HepG2 (cell line): ENCODE results near the gene PIM1. TPM values are rescaled to one million over a fixed set of nuclear protein-coding genes. Genes with fewer than 3 reads are reported as not detected.

Experiments
- ATM ChIP-seq: fragments of 450-650 bp; IDR thresholded peaks from 2 replicates; pipeline ENCODE4 v1.7.1; 2017; ENCODE audit warnings: mild to moderate bottlenecking, borderline replicate concordance
- HNRNPLL ChIP-seq: fragments of 200-400 bp; formaldehyde crosslinking; IDR thresholded peaks from 2 replicates; pipeline ENCODE4 v1.6.1; 2017; ENCODE audit warnings: mild to moderate bottlenecking, low read depth, low read length; ENCODE audit not compliant: poor library complexity, severe bottlenecking
- IRX3 ChIP-seq: sonication (generic); formaldehyde crosslinking; IDR thresholded peaks from 2 replicates; pipeline ENCODE4 v1.8.1; 2023; ENCODE audit warnings: mild to moderate bottlenecking, low read depth, missing genetic modification reagents, borderline replicate concordance
- NCOA2 ChIP-seq: sonication (generic); formaldehyde crosslinking; IDR thresholded peaks from 2 replicates; pipeline ENCODE4 v1.8.0; 2022; ENCODE audit warnings: inconsistent platforms
- NFYB ChIP-seq: sonication (generic); formaldehyde crosslinking; IDR thresholded peaks from 2 replicates; pipeline ENCODE4 v1.4.0; 2020; ENCODE audit warnings: missing genetic modification reagents
- PCBP2 ChIP-seq: fragments of 200-400 bp; formaldehyde crosslinking; optimal IDR thresholded peaks from 2 replicates; pipeline ENCODE3; 2018; ENCODE audit warnings: low read length, low read depth; ENCODE audit not compliant: poor library complexity, severe bottlenecking
- TAF15 ChIP-seq: fragments of 200-400 bp; formaldehyde crosslinking; IDR thresholded peaks from one replicate; pipeline ENCODE4 v1.6.1; 2018; ENCODE audit warnings: mild to moderate bottlenecking, low read depth, low read length; ENCODE audit not compliant: poor library complexity, severe bottlenecking
- TCF7L2 ChIP-seq: IDR thresholded peaks from 2 replicates; pipeline ENCODE4 v1.6.1; 2011; ENCODE audit warnings: mild to moderate bottlenecking, low read depth, low read length, moderate library complexity
- TMF1 ChIP-seq: sonication (generic); formaldehyde crosslinking; IDR thresholded peaks from 2 replicates; pipeline ENCODE4 v1.8.1; 2022; ENCODE audit warnings: low read depth, missing genetic modification reagents
- ZKSCAN8 ChIP-seq: IDR thresholded peaks from 2 replicates; pipeline ENCODE4 v1.6.1; 2016; ENCODE audit warnings: borderline replicate concordance, missing genetic modification reagents, missing compliant biosample characterization
- ZNF101 ChIP-seq: sonication (generic); formaldehyde crosslinking; IDR thresholded peaks from 2 replicates; pipeline ENCODE4 v1.4.0; 2020; ENCODE audit warnings: mild to moderate bottlenecking, low read depth, missing genetic modification reagents, borderline replicate concordance
- ZNF251 ChIP-seq: sonication (generic); formaldehyde crosslinking; IDR thresholded peaks from 2 replicates; pipeline ENCODE4 v1.9.0; 2021; ENCODE audit warnings: mild to moderate bottlenecking, missing genetic modification reagents
- ZNF263 ChIP-seq: sonication (generic); formaldehyde crosslinking; IDR thresholded peaks from 2 replicates; pipeline ENCODE4 v1.4.0; 2020; ENCODE audit warnings: missing genetic modification reagents
- ZNF552 ChIP-seq: sonication (generic); formaldehyde crosslinking; IDR thresholded peaks from 2 replicates; pipeline ENCODE4 v1.9.0; 2022; ENCODE audit warnings: missing genetic modification reagents, mild to moderate bottlenecking, borderline replicate concordance
- ZNF607 ChIP-seq: sonication (generic); formaldehyde crosslinking; IDR thresholded peaks from 2 replicates; pipeline ENCODE4 v1.5.1; 2020; ENCODE audit warnings: missing genetic modification reagents, mild to moderate bottlenecking, borderline replicate concordance
- ZNF614 ChIP-seq: IDR thresholded peaks from 2 replicates; pipeline ENCODE4 v1.6.1; 2018; ENCODE audit warnings: missing biosample characterization, missing genetic modification reagents, inconsistent platforms, borderline replicate concordance
- ZNF841 ChIP-seq: sonication (generic); formaldehyde crosslinking; IDR thresholded peaks from 2 replicates; pipeline ENCODE4 v1.8.1; 2023; ENCODE audit warnings: missing genetic modification reagents, borderline replicate concordance
- polyA plus RNA-seq, 8 experiments: library from polyadenylated mRNA; depleted of rRNA in 3 of 8; stranded (reverse) in 7 of 8; unstranded in 1 of 8; fragments of >200 nt; fragmentation: Illumina TruSeq in 4 of 8; extraction: Trizol in 4 of 8; gene quantifications; 2 replicates each; pipeline versions ENCODE4 v1.2.1 to v1.2.3, GENCODE V29; 2011 to 2016; ENCODE audit warnings: low read depth in 4 of 8, missing spikeins in 1 of 8, mixed read lengths in 1 of 8; ENCODE audit not compliant: insufficient read depth in 1 of 8
- total RNA-seq, 5 experiments: library from RNA; depleted of rRNA; stranded (reverse); fragments of >200 nt; fragmentation: Illumina TruSeq; extraction: Trizol; gene quantifications; 2 replicates each; pipeline ENCODE4 v1.2.3, GENCODE V29; 2016; ENCODE audit warnings: low read depth in 1 of 5
- TF ChIP-seq, protein P1 (sequence below): sonication (generic); formaldehyde crosslinking; IDR thresholded peaks from 2 replicates; pipeline ENCODE4 v1.5.1; 2020; ENCODE audit warnings: missing genetic modification reagents, mild to moderate bottlenecking, borderline replicate concordance
- TF ChIP-seq, protein P2 (sequence below): sonication (generic); formaldehyde crosslinking; IDR thresholded peaks from 2 replicates; pipeline ENCODE4 v1.5.1; 2020; ENCODE audit warnings: missing genetic modification reagents, mild to moderate bottlenecking, borderline replicate concordance
- TF ChIP-seq, protein P3 (sequence below): sonication (generic); formaldehyde crosslinking; IDR thresholded peaks from 2 replicates; pipeline ENCODE4 v1.4.0; 2020; ENCODE audit warnings: missing genetic modification reagents
- TF ChIP-seq, protein P4 (sequence below): sonication (generic); formaldehyde crosslinking; IDR thresholded peaks from 2 replicates; pipeline ENCODE4 v1.8.0; 2022; ENCODE audit warnings: mild to moderate bottlenecking, missing genetic modification reagents, moderate library complexity

PIM1 gene
- total and polyA plus RNA-seq, 2 of the 13 experiments (the other 11 are each of a cell fraction or from before 2014, with no cell fraction given), result 29.4 to 117 TPM

DNA sequence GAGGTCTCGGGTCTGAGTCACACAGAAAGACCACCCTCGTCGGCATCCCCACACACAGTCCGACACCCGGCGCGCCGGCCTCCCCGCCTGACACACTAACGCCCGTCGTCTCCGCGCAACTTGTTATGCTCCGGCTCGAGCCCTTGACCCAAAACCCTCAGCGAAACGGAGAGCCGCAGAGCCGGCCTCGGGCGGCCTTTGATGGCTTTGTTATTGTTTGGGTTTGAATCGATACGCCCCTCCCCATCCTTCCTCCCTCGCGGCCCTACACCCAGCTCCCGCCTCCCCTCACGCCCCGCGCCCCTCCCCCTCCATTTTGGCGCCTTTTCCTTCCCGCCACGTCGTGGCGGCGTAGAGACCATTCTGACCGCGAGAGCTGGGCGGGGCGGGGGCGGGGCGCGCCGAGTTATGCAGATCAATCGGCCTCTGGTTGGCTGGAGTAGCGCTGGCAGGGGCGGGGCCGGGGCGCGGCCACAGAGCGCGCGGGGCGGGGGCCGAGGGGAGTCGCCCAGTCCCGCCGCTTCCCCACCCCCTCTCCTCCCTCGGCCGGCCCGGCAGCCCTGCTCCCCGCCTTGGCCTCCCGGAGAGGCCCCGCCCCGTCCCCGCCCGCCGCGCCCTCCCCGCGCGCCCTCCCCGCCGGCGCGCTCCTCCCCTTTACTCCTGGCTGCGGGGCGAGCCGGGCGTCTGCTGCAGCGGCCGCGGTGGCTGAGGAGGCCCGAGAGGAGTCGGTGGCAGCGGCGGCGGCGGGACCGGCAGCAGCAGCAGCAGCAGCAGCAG lies at the start of gene PIM1 (continued):
- TF ChIP-seq, protein P1, sequence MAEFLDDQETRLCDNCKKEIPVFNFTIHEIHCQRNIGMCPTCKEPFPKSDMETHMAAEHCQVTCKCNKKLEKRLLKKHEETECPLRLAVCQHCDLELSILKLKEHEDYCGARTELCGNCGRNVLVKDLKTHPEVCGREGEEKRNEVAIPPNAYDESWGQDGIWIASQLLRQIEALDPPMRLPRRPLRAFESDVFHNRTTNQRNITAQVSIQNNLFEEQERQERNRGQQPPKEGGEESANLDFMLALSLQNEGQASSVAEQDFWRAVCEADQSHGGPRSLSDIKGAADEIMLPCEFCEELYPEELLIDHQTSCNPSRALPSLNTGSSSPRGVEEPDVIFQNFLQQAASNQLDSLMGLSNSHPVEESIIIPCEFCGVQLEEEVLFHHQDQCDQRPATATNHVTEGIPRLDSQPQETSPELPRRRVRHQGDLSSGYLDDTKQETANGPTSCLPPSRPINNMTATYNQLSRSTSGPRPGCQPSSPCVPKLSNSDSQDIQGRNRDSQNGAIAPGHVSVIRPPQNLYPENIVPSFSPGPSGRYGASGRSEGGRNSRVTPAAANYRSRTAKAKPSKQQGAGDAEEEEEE, result no peak
- 0 out of 2 replicates have a peak, but pooled peaks have one; percentile 5 for TF ChIP-seq IRX3
- TF ChIP-seq, protein P2, sequence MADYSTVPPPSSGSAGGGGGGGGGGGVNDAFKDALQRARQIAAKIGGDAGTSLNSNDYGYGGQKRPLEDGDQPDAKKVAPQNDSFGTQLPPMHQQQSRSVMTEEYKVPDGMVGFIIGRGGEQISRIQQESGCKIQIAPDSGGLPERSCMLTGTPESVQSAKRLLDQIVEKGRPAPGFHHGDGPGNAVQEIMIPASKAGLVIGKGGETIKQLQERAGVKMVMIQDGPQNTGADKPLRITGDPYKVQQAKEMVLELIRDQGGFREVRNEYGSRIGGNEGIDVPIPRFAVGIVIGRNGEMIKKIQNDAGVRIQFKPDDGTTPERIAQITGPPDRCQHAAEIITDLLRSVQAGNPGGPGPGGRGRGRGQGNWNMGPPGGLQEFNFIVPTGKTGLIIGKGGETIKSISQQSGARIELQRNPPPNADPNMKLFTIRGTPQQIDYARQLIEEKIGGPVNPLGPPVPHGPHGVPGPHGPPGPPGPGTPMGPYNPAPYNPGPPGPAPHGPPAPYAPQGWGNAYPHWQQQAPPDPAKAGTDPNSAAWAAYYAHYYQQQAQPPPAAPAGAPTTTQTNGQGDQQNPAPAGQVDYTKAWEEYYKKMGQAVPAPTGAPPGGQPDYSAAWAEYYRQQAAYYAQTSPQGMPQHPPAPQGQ (CRISPR knock-in tag), result no peak
- TF ChIP-seq, protein P3, sequence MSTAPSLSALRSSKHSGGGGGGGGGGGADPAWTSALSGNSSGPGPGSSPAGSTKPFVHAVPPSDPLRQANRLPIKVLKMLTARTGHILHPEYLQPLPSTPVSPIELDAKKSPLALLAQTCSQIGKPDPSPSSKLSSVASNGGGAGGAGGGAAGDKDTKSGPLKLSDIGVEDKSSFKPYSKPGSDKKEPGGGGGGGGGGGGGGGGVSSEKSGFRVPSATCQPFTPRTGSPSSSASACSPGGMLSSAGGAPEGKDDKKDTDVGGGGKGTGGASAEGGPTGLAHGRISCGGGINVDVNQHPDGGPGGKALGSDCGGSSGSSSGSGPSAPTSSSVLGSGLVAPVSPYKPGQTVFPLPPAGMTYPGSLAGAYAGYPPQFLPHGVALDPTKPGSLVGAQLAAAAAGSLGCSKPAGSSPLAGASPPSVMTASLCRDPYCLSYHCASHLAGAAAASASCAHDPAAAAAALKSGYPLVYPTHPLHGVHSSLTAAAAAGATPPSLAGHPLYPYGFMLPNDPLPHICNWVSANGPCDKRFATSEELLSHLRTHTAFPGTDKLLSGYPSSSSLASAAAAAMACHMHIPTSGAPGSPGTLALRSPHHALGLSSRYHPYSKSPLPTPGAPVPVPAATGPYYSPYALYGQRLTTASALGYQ (CRISPR knock-in tag), result peak; percentile 83
- 0 out of 2 replicates have a peak, but pooled peaks have one; percentile 27 for TF ChIP-seq ZNF552 (CRISPR knock-in tag)
- TF ChIP-seq ATM, result no peak
- peak; percentile 72 for TF ChIP-seq HNRNPLL
- 0 out of 2 replicates have a peak, but pooled peaks have one; percentile 73 for TF ChIP-seq ZNF841 (CRISPR knock-in tag)
- TF ChIP-seq PCBP2, result no peak
- TF ChIP-seq NFYB, result peak; percentile 46; the same call in 1 of the 2 replicates
- 0 out of 2 replicates have a peak, but pooled peaks have one; percentile 70 for TF ChIP-seq TMF1 (CRISPR knock-in tag)
- TF ChIP-seq ZNF607, result no peak; the same call in none of the 2 replicates
- TF ChIP-seq ZKSCAN8 (CRISPR knock-in tag), result peak; percentile 50; the same call in 1 of the 2 replicates
- 0 out of 2 replicates have a peak, but pooled peaks have one; percentile 27 for TF ChIP-seq ZNF101 (CRISPR knock-in tag)
- peak; percentile 77; the same call in 1 of the 2 replicates for TF ChIP-seq ZNF263 (CRISPR knock-in tag)
- TF ChIP-seq, protein P4, sequence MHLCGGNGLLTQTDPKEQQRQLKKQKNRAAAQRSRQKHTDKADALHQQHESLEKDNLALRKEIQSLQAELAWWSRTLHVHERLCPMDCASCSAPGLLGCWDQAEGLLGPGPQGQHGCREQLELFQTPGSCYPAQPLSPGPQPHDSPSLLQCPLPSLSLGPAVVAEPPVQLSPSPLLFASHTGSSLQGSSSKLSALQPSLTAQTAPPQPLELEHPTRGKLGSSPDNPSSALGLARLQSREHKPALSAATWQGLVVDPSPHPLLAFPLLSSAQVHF (CRISPR knock-in tag), result no peak
- peak; percentile 95 for TF ChIP-seq NCOA2
- no peak for TF ChIP-seq ZNF251 (CRISPR knock-in tag)
- TF ChIP-seq TAF15, result no peak
- TF ChIP-seq TCF7L2, result peak; percentile 55
- TF ChIP-seq ZNF614, result peak; percentile 53; the same call in 1 of the 2 replicates
